Ectodermal cell (in vitro differentiated cells): Measurements from ENCODE around the gene TNS3.
"Not testable (repeated sequence)": the region's sequence is repeated elsewhere in the genome, so short reads cannot be mapped to it uniquely, and the experiment has no call there.

Experiments
- H3K27ac ChIP-seq: 2 replicates; pipeline ENCODE4 v1.7.0; 2013; ENCODE audit warnings: mild to moderate bottlenecking, low read depth, low read length; ENCODE audit not compliant: insufficient read depth, poor library complexity, severe bottlenecking
- H3K27me3 ChIP-seq: 2 replicates; pipeline ENCODE4 v1.7.0; 2013; ENCODE audit warnings: mild to moderate bottlenecking, low read length; ENCODE audit not compliant: insufficient read depth, control insufficient read depth, poor library complexity, severe bottlenecking
- H3K36me3 ChIP-seq: one replicate; pipeline ENCODE4 v1.7.0; 2013; ENCODE audit warnings: low read length; ENCODE audit not compliant: control insufficient read depth, insufficient read depth
- H3K4me1 ChIP-seq: one replicate; pipeline ENCODE4 v1.7.0; 2013; ENCODE audit warnings: low read length; ENCODE audit not compliant: control insufficient read depth, insufficient read depth
- H3K4me3 ChIP-seq: 2 replicates; pipeline ENCODE4 v1.7.0; 2013; ENCODE audit warnings: low read depth, low read length, control low read depth; ENCODE audit not compliant: insufficient read depth
- H3K9me3 ChIP-seq: 2 replicates; pipeline ENCODE4 v1.7.0; 2013; ENCODE audit warnings: mild to moderate bottlenecking, low read length, moderate library complexity; ENCODE audit not compliant: control insufficient read depth
- WGBS, 2 experiments: methylation state at CpG; one replicate each; pipeline ENCODE4 v1.1.7; 2013; ENCODE audit warnings: missing lambda C conversion rate in 2 of 2; 5-methylcytosine and 5-hydroxymethylcytosine counted together

Gene TNS3

DNA sequence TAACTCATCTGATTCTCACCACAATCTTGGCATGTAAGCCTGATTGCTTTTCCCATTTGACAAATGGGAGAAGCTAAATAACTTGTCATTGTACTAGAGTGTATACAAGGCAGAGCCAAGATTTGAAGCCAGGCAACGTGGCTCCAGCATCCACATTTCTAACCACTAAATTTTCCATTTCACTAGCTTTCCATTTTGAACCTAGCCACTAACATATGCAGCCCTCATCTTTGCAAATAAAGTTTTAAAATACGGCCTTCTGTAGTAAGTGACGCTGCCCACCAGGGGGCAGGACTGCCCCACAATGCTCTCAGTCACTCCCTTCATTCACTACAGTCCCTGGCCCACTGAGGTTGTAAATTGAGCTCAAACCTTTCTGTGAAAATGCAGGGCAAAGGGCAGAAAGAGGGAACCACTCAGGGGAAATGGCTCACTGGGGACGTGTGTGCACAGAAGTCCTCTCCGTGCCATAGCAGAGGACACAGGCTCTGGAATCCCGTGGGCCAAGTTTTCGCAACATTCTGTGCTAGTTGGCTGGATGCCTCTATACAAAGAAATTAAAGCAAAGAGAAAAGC, 315.7 kb downstream of the TNS3 start:
- Histone ChIP-seq H3K4me1 (no peaks in the 10 kb centered on the region), H3K4me3 (no peak overlapping the region), H3K9me3 (no peaks in the 10 kb centered on the region), H3K27ac (no peak overlapping the region), H3K36me3 (no peaks in the 10 kb centered on the region), H3K27me3 (no peaks in the 10 kb centered on the region)
- 26 to 29% methylated on average over 7 of the region's 7 CpGs for WGBS, 2 experiments

DNA sequence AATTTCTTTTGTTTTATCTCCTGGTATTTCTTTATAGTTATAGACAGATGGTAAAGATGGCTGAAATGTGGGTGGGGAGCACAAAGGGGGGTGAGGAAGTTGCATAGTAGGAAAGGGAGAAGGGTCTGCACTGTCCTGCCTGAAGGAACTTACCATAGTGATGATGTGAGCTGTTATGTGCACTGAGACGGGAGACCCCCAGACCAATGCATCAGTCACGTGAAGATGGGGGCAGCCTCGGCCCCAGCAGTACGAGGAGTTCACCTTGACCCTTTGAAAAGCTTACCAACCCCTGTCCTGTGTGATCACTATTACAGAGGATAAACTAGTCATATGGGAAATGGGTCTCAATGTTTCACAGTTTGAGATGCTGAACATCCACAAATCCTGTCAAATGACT, 316.3 kb downstream of the TNS3 start:
- Histone ChIP-seq H3K27ac (no peak overlapping the region), H3K9me3 (no peaks in the 10 kb centered on the region), H3K27me3 (no peaks in the 10 kb centered on the region), H3K36me3 (no peaks in the 10 kb centered on the region), H3K4me1 (no peaks in the 10 kb centered on the region), H3K4me3 (no peak overlapping the region)
- 95 to 97% methylated on average over 4 of the region's 4 CpGs for WGBS, 2 experiments

DNA sequence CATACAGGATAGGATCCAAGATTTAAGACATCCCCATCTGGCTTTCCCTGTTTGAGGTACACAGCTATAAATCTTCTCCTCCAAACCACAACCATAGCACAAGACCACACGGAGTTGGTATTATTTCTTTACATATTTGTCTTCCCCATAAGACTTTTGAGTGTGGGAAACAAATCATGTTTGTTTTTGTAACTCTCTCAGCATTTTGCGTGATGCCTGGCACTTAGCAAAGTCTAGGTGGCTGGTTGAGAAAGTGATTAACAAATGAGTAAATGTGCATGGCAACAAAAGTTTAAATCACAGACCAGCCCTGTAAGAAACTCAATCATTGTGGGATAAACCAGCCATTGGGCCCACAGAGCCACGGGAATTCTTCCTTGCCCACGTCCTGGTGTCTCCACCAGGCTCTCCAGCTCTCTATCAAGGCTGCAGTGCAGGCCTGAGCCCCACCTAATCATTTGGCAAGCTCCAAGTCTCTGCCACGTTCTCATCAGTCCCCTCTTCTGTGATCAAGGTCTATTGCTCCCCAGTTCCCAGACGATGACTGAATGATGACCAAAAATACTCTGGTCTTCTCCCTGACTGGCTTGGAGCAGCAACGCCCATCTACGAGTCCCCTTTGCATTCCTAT, 317.8 kb downstream of the TNS3 start:
- H3K9me3 ChIP-seq, result no peaks in the 10 kb centered on the region
- 87 to 91% methylated on average over 8 of the region's 8 CpGs for WGBS, 2 experiments
- no peaks in the 10 kb centered on the region for H3K36me3 ChIP-seq
- no peak overlapping the region for H3K4me3 ChIP-seq
- H3K27me3 ChIP-seq, result no peaks in the 10 kb centered on the region
- no peaks in the 10 kb centered on the region for H3K4me1 ChIP-seq
- H3K27ac ChIP-seq, result no peak overlapping the region

DNA sequence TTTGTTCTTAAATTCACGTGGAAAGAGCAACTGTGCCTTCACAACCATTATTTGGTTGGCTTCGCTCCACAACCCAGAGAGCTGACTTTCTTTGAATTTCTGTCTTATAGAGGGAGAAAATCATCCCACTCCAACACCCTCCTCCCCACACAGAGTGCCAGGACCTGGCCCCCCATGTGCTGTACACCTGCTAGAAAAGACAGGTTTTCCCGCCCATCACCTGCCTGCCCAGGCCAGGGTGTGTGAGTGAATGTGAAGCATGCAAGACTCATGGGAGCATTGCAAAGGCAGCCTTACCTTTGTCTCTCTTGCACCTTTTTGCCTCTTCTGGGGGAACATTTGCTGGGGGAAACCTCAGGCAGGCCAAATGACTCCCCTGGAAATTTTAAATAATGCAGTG, 319.0 kb downstream of the TNS3 start:
- WGBS, 2 experiments, result 93 to 98% methylated on average over 3 of the region's 3 CpGs
- no peaks in the 10 kb centered on the region for H3K36me3 ChIP-seq
- H3K9me3 ChIP-seq, result no peaks in the 10 kb centered on the region
- no peak overlapping the region for H3K4me3 ChIP-seq
- no peaks in the 10 kb centered on the region for H3K4me1 ChIP-seq
- no peak overlapping the region for H3K27ac ChIP-seq
- H3K27me3 ChIP-seq, result no peaks in the 10 kb centered on the region

DNA sequence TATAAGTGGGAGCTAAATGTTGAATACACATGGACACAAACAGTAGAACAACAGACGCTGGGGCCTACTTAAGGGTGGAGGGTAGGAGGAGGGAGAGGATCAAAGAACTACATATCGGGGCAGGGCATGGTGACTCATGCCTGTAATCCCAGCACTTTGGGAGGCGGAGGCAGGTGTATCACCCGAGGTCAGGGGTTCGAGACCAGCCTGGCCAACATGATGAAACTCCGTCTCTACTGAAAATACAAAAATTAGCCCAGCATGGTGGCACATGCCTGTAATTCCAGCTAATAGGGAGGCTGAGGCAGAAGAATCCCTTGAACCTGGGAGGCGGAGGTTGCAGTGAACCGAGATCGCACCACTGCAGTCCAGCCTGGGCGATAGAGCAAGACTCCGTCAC, 319.8 kb downstream of the TNS3 start:
- H3K4me1 ChIP-seq, H3K4me3 ChIP-seq, H3K27ac ChIP-seq, H3K36me3 ChIP-seq, H3K9me3 ChIP-seq, H3K27me3 ChIP-seq: not testable (repeated sequence)
- 96% methylated on average over 9 to 10 of the region's 11 CpGs for WGBS, 2 experiments

DNA sequence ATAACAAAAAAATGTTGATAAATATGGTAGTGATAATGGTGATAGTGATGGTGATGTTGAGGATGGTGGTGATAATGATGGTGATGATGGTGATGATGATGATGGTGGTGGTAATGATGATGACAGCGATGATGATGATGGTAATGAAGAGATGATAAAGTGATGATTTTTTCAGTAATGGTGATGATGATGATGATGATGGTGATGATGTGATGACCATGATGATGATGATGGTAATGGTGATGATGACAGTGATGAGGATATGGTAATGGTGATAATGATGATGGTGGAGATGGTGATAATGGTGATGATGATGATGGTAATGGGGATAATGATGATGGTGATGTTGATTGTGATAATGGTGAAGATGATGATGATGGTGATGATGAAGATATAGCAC, 321.6 kb downstream of the TNS3 start:
- WGBS, 2 experiments, result 88 to 89% methylated on average over 1 of the region's 1 CpG
- no peaks in the 10 kb centered on the region for H3K36me3 ChIP-seq

DNA sequence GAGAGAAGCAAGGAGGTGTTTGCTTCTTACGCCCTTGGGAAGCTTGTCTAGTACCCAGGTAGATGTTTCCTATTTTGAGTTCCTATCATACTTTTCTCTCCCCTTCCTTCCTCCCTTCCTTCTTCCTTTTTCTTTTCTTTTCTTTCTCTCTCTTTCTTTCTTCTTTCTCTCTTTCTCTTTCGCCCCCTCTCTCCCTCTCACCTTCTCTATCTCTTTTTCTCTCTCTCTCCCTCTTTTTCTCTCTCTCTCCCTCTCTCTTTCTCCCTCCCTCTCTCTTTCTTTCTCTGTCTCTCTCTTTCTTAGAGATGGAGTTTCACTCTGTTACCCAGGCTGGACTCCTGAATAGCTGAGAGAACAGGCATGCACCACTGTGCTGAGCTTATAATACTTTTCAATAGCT, 322.2 kb downstream of the TNS3 start:
- H3K4me1 ChIP-seq, result no peaks in the 10 kb centered on the region
- no peaks in the 10 kb centered on the region for H3K9me3 ChIP-seq
- no peaks in the 10 kb centered on the region for H3K36me3 ChIP-seq
- H3K27ac ChIP-seq, result no peak overlapping the region
- 91 to 93% methylated on average over 2 of the region's 2 CpGs for WGBS, 2 experiments
- H3K27me3 ChIP-seq, result no peaks in the 10 kb centered on the region
- H3K4me3 ChIP-seq, result no peak overlapping the region

More for the DNA sequence above, 321.6 kb downstream of the TNS3 start:
- H3K4me3 ChIP-seq, result no peak overlapping the region
- no peaks in the 10 kb centered on the region for H3K9me3 ChIP-seq
- H3K27me3 ChIP-seq, result no peaks in the 10 kb centered on the region
- H3K4me1 ChIP-seq, result no peaks in the 10 kb centered on the region
- H3K27ac ChIP-seq, result no peak overlapping the region

DNA sequence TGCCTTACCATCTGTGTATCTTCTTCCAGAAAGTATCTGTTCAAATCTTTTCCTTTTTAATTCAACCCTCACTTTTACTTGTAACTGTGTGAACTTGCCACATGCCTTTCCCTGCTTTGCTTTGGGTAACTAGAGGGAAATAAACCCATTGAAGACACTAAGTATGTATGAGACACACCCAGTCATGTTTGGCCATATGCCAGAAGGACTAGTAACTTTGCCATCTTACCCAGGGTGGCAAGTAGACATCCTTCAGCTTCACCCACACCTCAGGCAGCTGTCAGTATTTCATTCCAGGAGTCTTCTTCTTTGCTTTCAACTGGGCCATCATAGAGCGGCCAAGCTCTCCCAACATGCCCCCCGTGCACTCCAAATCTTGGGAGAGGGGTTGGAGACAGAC, 323.1 kb downstream of the TNS3 start:
- H3K4me3 ChIP-seq, result no peak overlapping the region
- 93 to 95% methylated on average over 2 of the region's 2 CpGs for WGBS, 2 experiments
- H3K36me3 ChIP-seq, result no peaks in the 10 kb centered on the region
- H3K9me3 ChIP-seq, result no peaks in the 10 kb centered on the region
- peaks cover under 1% of the 10 kb centered on the region for H3K4me1 ChIP-seq
- H3K27ac ChIP-seq, result no peak overlapping the region
- H3K27me3 ChIP-seq, result no peaks in the 10 kb centered on the region

DNA sequence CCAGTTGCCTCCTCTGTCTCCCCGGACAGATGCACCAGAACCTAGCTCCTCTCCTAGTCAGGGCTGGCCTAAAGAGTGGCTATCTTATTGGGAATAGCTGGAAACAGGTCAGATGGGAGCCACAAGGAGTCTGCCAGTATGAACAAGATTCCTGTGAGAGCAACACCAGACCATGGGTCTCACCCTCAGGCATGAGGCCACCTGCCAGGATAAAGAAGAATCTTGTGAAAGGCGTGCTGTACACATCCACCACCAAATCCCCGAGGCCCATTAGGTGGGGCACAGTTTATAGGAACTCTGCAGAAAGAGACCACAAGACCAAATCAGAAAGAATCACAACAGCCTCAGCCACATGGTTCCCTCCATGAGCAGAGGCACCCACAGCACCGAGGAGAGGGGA, 325.9 kb downstream of the TNS3 start:
- peaks cover 6% of the 10 kb centered on the region for H3K4me1 ChIP-seq
- H3K36me3 ChIP-seq, result no peaks in the 10 kb centered on the region
- WGBS, 2 experiments, result 81 to 88% methylated on average over 4 of the region's 4 CpGs
- no peak overlapping the region for H3K27ac ChIP-seq
- no peaks in the 10 kb centered on the region for H3K27me3 ChIP-seq
- no peaks in the 10 kb centered on the region for H3K9me3 ChIP-seq
- no peak overlapping the region for H3K4me3 ChIP-seq

DNA sequence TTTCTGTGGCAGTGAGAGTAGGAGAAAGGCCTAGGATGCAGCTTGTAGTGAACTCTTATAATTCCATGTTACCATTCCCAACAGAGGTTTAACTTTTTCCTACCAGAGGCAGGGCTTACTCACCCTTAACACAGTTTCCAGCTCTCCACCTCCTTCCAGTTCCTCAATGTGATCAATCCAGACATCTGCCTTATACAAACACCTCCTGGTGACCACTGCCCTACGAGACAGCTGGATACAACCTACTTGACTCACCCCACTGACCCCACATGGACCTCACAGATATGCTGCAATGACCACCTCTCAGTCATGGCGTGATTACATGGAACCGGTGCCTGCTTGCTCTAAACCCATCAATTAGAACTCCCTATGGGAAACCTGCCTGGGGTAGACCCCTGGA, 326.5 kb downstream of the TNS3 start:
- H3K4me1 ChIP-seq, result peaks cover 6% of the 10 kb centered on the region
- H3K36me3 ChIP-seq, result no peaks in the 10 kb centered on the region
- no peaks in the 10 kb centered on the region for H3K9me3 ChIP-seq
- 91% methylated on average over 3 of the region's 3 CpGs for WGBS, 2 experiments
- no peaks in the 10 kb centered on the region for H3K27me3 ChIP-seq
- no peak overlapping the region for H3K4me3 ChIP-seq
- H3K27ac ChIP-seq, result no peak overlapping the region

DNA sequence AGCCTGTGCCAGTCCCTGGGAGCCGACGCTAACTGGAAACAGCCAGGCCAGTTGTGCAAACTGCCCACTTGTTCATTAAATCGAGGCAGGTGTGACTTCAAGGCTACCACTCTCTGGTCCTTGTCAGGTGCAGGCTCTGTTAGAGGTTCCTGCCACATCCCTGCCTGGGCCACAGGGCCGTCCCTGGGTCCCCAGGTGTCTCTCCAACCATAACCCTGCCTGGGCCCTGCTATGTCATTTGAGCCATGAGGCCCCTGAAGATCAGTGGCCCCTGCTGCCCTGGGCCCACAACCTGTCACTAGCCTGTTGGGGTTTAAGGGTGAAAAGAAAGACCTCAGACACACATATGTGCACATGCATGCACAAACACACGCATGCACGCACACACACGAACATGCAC, 326.9 kb downstream of the TNS3 start:
- H3K9me3 ChIP-seq, result no peaks in the 10 kb centered on the region
- no peak overlapping the region for H3K4me3 ChIP-seq
- no peaks in the 10 kb centered on the region for H3K27me3 ChIP-seq
- H3K4me1 ChIP-seq, result peaks cover 6% of the 10 kb centered on the region
- WGBS, 2 experiments, result 94 to 97% methylated on average over 7 of the region's 7 CpGs
- no peaks in the 10 kb centered on the region for H3K36me3 ChIP-seq
- H3K27ac ChIP-seq, result no peak overlapping the region
